ENCODE data around the gene TENT4B. TPM values are rescaled to one million over a fixed set of nuclear protein-coding genes. Genes with fewer than 3 reads are reported as not detected.

Gene TENT4B
- polyA plus RNA-seq, 1 of the 3 experiments (the other 2 are of a cell fraction): 5.6 TPM

- Histone ChIP-seq H3K9me3 (no peaks in the 10 kb centered on the region), H3K79me2 (ENCODE audit: insufficient read depth) (no peaks in the 10 kb centered on the region), H3K4me3 (ENCODE audit: low read depth in 2 of 2, low read length in 1 of 2) (no peak overlapping the region), H3K9me2 (no peaks in the 10 kb centered on the region), H3K27ac (ENCODE audit: low read depth in 2 of 2, low read length in 1 of 2) (no peak overlapping the region), H2AFZ (ENCODE audit: low read depth) (no peak overlapping the region), H3K36me3 (replicated peaks in 1 of 2; ENCODE audit: control insufficient read depth in 1 of 2, insufficient read depth in 2 of 2, low read length in 1 of 2) (no peaks in the 10 kb centered on the region), H3K4me1 (ENCODE audit: control insufficient read depth in 1 of 2, insufficient read depth in 2 of 2, low read depth in 1 of 2, low read length in 1 of 2) (peaks cover 6 to 7% of the 10 kb centered on the region in 2 experiments; a peak in 2 of 4 replicates), H3F3A (replicated peaks; ENCODE audit: insufficient read depth) (no peaks in the 10 kb centered on the region), H3K27me3 (ENCODE audit: insufficient read depth) (no peaks in the 10 kb centered on the region), H3K4me2 (no peak overlapping the region), H4K20me1 (ENCODE audit: insufficient read depth) (no peaks in the 10 kb centered on the region), H3K9ac (no peak overlapping the region)
- ChIA-PET POLR2A (no interaction called here), CTCF (interaction anchor here (0.8 to 1.2 kb wide), 4 partner anchors 13 to 553 kb away, joined by 3 to 4 read pairs (median 3); partner anchors contain the start of genes ADCY7 and CNEP1R1)
- WGBS (ENCODE audit: low lambda C conversion rate): 89% methylated on average over 12 of the region's 12 CpGs
- no peak for DNase-seq
- TF ChIP-seq YY1 (IDR thresholded peaks at IDR 0.05; ENCODE audit: low read depth) (no peak), NFIC (IDR thresholded peaks at IDR 0.05; ENCODE audit: borderline replicate concordance) (no peak), RAD21 (IDR thresholded peaks at IDR 0.05; ENCODE audit: low read length) (no peak), RCOR1 (IDR thresholded peaks at IDR 0.05; ENCODE audit: low read length) (no peak), ELF1 (IDR thresholded peaks at IDR 0.05) (no peak), RXRA (IDR thresholded peaks at IDR 0.05; ENCODE audit: borderline replicate concordance, low read depth) (no peak), RFX5 (IDR thresholded peaks at IDR 0.05; ENCODE audit: low read length) (no peak), GABPA (IDR thresholded peaks at IDR 0.05; ENCODE audit: low read depth) (no peak)
- TF ChIP-seq, protein P1, sequence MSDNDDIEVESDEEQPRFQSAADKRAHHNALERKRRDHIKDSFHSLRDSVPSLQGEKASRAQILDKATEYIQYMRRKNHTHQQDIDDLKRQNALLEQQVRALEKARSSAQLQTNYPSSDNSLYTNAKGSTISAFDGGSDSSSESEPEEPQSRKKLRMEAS (IDR thresholded peaks at IDR 0.05; ENCODE audit: low read depth): no peak
Observed at GRCh38 chr16:50252874-50253513, 99.9 kb downstream of the TENT4B start.

DNA sequence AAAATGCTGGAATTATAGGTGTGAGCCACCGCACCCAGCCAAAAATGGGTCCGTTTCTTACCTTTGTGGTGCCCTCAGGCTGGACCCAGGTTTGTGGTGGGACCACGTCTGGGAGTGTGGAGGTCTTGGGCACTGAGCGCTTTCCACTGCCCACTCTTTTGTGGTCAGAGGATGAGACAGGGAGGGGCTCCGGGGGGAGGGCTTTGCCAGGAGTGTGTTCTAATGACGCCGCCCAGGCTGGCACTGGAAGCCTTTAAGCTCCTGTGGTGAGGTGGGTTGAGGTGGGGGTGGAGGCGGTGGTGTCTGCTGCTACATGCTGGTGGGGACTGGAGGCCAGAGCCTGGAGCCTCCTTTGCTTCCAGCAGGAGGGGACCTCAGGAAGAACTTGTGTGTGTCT is 100.4 kb downstream of the TENT4B start:
- no peak for DNase-seq
- no peak overlapping the region for H3K4me2 ChIP-seq
- TF ChIP-seq, protein P2, sequence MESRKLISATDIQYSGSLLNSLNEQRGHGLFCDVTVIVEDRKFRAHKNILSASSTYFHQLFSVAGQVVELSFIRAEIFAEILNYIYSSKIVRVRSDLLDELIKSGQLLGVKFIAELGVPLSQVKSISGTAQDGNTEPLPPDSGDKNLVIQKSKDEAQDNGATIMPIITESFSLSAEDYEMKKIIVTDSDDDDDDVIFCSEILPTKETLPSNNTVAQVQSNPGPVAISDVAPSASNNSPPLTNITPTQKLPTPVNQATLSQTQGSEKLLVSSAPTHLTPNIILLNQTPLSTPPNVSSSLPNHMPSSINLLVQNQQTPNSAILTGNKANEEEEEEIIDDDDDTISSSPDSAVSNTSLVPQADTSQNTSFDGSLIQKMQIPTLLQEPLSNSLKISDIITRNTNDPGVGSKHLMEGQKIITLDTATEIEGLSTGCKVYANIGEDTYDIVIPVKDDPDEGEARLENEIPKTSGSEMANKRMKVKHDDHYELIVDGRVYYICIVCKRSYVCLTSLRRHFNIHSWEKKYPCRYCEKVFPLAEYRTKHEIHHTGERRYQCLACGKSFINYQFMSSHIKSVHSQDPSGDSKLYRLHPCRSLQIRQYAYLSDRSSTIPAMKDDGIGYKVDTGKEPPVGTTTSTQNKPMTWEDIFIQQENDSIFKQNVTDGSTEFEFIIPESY (IDR thresholded peaks at IDR 0.05; ENCODE audit: borderline replicate concordance, low read depth): no peak
- TF ChIP-seq YY1 (IDR thresholded peaks at IDR 0.05; ENCODE audit: low read depth) (no peak), RFX5 (IDR thresholded peaks at IDR 0.05; ENCODE audit: low read length) (no peak), IRF3 (IDR thresholded peaks at IDR 0.05; ENCODE audit: low read depth, low read length) (no peak), FOSL2 (IDR thresholded peaks at IDR 0.05; ENCODE audit: borderline replicate concordance, low read depth) (no peak), GABPA (IDR thresholded peaks at IDR 0.05; ENCODE audit: low read depth) (no peak), RCOR1 (IDR thresholded peaks at IDR 0.05; ENCODE audit: low read length) (no peak), TEAD4 (IDR thresholded peaks at IDR 0.05; ENCODE audit: borderline replicate concordance, insufficient read depth) (no peak), RAD21 (IDR thresholded peaks at IDR 0.05; ENCODE audit: low read length) (no peak), NFIC (IDR thresholded peaks at IDR 0.05; ENCODE audit: borderline replicate concordance) (no peak), MEF2A (IDR thresholded peaks at IDR 0.05; ENCODE audit: borderline replicate concordance, low read depth) (no peak), GATA2 (CRISPR knock-in tag; IDR thresholded peaks at IDR 0.05) (no peak)
- TF ChIP-seq, protein P1 (IDR thresholded peaks at IDR 0.05; ENCODE audit: low read depth): no peak
- TF ChIP-seq, protein P3, sequence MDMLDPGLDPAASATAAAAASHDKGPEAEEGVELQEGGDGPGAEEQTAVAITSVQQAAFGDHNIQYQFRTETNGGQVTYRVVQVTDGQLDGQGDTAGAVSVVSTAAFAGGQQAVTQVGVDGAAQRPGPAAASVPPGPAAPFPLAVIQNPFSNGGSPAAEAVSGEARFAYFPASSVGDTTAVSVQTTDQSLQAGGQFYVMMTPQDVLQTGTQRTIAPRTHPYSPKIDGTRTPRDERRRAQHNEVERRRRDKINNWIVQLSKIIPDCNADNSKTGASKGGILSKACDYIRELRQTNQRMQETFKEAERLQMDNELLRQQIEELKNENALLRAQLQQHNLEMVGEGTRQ (IDR thresholded peaks at IDR 0.05; ENCODE audit: borderline replicate concordance, low read depth, low read length): no peak
- CTCF ChIA-PET: interaction anchor here (2.2 kb wide), 1 partner anchor 29 kb away, joined by 6 read pairs; no protein-coding TSS in a partner anchor
- H3K36me3 ChIP-seq (replicated peaks in 1 of 2; ENCODE audit: control insufficient read depth in 1 of 2, insufficient read depth in 2 of 2, low read length in 1 of 2): no peaks in the 10 kb centered on the region
- no peak overlapping the region for H2AFZ ChIP-seq (ENCODE audit: low read depth)
- H3K27ac ChIP-seq (ENCODE audit: low read depth in 2 of 2, low read length in 1 of 2): no peak overlapping the region
- no peaks in the 10 kb centered on the region for H4K20me1 ChIP-seq (ENCODE audit: insufficient read depth)
- H3K9me2 ChIP-seq: no peaks in the 10 kb centered on the region
- H3K4me1 ChIP-seq (ENCODE audit: control insufficient read depth in 1 of 2, insufficient read depth in 2 of 2, low read depth in 1 of 2, low read length in 1 of 2): peaks cover 6 to 7% of the 10 kb centered on the region in 2 experiments; a peak in 2 of 4 replicates
- H3K9me3 ChIP-seq: no peaks in the 10 kb centered on the region
- H3K27me3 ChIP-seq (ENCODE audit: insufficient read depth): no peaks in the 10 kb centered on the region
- POLR2A ChIA-PET: no interaction called here
- 97% methylated on average over 7 of the region's 8 CpGs for WGBS (ENCODE audit: low lambda C conversion rate)
- H3K4me3 ChIP-seq (ENCODE audit: low read depth in 2 of 2, low read length in 1 of 2): no peak overlapping the region
- H3K79me2 ChIP-seq (ENCODE audit: insufficient read depth): no peaks in the 10 kb centered on the region
- H3K9ac ChIP-seq: no peak overlapping the region
- H3F3A ChIP-seq (replicated peaks; ENCODE audit: insufficient read depth): no peaks in the 10 kb centered on the region

Measured in SK-N-SH (cell line).